GM18867 (cell line): ENCODE measurements around the gene PTPRCAP.
"Not testable (repeated sequence)": the region's sequence is repeated elsewhere in the genome, so short reads cannot be mapped to it uniquely, and the experiment has no call there.

Source experiments
- ATAC-seq: cut with Tn5 transposase; IDR thresholded peaks from one replicate; pipeline ENCODE4 v1.9.1; 2021; ENCODE audit warnings: mild to moderate bottlenecking, moderate library complexity; ENCODE audit not compliant: unreplicated experiment

Gene PTPRCAP

DNA sequence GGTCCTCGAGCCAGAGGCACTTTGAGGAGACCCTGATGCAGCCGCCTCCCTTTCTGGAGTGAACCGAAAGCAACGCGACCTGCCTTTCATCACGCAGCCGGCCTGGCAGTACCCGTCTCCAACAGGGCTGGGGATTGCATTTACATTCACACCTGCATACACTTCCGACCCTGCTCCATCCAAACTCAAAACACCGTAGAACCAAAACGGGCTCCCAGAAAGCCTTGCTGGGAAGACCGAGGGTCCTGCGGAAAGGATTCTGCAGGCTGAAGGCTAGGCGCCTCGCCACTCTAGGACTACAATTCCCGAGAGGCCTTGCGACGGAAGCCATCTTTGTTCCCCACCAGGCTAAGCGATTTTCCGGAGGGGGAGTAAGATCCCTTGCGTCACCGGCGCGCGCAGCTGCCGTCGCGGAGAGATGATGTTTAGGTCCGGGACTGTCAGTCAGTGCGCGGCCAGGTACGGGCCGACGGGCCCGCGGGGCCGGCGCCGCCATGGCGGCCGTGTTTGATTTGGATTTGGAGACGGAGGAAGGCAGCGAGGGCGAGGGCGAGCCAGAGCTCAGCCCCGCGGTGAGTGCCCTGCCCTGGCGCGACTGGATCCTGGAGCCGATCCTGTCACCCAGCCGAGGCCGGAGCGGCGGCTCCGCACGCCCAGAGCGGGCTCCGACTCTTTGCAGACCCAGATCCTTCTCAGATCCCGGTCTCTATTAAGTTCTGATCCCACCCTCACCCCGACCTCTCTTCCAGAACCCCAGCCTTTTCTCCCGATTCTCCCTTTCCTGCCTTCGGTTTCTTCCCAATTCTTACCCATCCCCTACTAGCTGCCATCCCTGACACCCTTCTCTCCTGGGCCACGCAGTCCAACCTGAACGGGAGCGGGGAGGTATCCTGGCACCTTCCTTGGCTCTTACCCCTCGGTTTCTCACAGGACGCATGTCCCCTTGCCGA, 9.2 kb downstream of the PTPRCAP start, which contains the start of gene RPS6KB2:
Gene RPS6KB2 (plus strand): TSS at position 443 of the 950 bp plus-strand sequence. CDS start 52 bp downstream, at position 495.
- peak; percentile 81 for ATAC-seq

DNA sequence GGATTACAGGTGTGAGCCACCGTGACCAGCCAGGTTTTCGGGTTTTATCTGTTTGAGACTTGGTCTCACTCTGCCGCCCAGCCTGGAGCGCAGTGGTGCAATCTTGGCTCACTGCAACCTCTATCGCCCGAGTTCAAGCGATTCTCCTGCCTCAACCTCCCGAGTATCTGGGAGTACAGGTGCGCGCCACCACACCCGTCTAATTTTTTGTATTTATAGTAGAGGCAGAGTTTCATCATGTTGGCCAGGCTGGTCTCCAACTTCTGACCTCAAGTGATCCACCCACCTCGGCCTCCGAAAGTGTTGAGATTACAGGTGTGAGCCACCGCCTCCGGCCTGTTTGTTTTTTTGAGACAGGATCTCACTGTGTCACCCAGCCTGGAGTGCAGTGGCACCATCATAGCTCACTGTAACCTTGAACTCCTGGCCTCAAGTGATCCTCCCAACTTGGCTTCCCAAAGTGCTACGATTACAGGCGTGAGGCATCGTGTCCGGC, 10.1 kb downstream of the PTPRCAP start:
- not testable (repeated sequence) for ATAC-seq

DNA sequence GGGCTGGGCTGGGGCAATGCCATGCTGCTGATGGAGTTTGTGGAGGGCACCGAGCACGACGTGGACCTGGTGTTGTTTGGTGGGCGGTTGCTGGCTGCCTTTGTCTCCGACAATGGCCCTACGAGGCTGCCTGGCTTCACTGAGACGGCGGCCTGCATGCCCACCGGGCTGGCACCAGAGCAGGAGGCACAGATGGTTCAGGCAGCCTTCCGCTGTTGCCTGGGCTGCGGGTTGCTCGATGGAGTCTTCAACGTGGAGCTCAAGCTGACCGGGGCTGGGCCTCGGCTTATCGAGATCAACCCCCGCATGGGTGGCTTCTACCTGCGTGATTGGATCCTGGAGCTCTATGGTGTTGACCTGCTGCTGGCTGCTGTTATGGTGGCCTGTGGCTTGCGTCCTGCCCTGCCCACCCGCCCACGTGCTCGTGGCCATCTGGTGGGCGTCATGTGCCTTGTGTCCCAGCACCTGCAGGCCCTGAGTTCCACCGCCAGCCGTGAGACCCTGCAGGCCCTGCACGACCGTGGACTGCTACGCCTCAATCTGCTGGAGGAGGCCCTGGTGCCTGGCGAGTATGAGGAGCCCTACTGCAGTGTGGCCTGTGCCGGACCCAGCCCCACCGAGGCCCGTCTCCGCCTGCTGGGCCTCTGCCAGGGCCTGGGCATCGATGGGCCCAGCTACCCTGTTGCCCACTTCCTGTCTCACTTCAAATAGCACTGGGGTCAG, 13.4 kb downstream of the PTPRCAP start:
- ATAC-seq = no peak

DNA sequence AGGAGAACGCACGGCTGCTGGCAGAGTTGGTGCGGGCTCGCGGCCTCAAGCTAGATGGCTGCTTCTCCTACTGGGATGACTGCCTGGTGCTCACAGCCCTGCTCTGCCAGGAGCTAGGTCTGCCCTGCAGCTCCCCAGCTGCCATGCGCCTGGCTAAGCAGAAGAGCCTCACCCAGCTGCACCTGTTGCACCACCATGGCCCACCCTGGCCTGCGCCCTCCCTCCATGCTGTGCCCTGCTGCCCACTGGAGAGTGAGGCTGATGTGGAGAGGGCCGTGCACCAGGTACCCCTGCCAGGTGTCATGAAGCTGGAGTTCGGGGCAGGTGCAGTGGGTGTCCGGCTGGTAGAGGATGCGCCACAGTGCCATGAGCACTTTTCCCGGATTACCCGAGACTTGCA, 14.0 kb downstream of the PTPRCAP start:
- ATAC-seq = no peak

DNA sequence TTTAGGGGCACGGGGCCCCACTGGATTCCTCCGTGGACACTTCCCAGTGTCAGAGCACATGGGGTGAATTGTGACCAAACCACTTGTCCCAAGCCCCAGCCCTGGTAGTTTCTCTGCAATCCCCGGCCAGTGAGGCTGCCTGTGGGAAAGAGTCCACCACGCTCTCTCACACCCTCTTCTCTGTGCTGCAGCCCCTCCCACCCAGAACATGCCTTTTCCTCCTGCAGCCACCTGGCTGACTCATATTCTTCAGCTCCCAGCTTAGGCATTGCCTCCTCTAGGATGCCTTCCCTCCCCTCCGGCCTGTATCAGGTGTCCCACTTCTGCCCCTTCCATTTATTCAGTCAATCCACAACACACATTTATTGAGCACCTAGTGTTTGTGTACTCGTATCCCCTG, 14.6 kb downstream of the PTPRCAP start:
- ATAC-seq = no peak

DNA sequence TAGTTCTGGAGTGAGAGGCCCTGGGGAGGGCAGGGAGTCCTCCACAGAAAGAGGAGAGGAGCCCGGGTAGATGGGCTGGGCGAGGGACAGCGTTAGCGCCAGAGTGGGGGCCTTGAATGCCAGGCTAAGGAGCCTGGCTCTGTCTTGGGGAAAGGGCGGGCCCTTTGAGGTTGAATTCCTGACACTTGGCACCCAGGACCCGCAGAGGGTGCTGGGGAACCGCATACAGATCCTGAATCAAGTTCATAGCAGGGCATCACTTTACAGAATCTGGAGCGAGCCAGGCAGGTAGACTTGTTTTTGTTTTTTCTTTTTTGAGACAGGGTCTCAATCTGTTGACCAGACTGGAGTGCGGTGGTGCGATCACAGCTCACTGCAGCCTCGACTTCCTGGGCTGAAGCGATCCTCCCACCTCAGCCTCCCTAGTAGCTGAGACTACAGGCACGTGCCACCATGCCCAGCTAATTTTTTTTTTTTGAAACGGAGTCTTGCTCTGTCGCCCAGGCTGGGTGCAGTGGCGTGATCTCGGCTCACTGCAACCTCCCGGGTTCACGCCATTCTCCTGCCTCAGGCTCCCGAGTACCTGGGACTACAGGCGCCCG, 16.0 kb downstream of the PTPRCAP start:
- ATAC-seq = no peak

DNA sequence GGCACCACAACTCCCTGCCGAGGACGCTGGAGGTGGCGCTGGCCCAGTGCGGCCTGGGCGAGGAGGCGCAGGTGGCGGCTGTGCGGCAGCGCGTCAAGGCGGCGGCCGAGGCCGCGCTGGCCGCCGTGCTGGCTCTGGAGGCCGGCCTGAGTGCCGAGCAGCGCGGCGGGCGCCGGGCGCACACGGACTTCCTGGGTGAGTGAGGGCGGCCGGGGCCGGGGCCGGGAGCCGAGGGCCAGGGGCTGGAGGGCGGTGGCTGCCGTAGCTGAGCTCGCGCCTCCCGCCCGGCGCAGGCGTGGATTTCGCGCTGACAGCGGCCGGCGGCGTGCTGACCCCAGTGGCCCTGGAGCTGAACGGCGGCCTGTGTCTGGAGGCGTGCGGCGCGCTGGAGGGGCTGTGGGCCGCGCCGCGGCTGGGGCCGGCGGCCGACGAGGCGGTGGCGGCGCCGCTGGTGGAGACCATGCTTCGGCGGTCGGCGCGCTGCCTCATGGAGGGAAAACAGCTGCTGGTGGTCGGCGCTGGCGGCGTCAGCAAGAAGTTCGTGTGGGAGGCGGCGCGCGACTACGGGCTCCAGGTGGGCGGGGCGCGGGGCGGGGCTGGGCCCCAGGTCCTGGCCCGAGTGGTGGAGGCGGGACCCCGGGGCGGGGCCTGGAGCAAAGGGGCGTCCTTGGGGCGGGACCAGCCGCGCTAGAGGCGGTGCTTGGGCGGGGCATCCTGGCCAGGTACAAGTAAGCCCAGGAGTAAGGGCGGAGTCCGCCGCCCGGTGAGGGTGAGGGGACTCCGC, 16.6 kb downstream of the PTPRCAP start:
- peak; percentile 83 for ATAC-seq

DNA sequence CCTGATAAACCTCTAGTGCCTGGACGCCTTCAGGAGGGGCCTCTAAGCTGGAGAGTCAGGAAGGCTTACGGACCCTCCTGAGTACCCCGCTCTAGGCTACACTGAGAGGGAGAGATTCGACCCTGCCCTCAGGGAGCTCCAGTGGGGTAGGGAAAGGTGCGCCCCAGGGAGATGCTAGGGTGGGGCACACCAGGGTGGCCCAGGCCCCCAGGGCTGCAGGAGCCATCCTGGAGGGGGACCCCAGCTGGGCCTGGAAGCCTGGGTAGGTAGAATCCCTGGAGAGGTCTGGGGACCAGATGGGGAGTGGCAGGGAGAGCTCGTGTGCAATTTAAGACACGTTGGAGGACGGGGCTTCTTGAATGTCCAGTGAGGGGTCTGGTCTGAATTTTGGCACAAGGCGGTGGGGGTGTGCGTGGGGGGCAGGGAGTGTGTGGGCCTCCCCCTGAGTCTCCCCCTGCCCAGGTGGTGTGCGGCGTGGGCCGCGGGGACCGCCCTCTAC, 17.3 kb downstream of the PTPRCAP start:
- no peak for ATAC-seq

DNA sequence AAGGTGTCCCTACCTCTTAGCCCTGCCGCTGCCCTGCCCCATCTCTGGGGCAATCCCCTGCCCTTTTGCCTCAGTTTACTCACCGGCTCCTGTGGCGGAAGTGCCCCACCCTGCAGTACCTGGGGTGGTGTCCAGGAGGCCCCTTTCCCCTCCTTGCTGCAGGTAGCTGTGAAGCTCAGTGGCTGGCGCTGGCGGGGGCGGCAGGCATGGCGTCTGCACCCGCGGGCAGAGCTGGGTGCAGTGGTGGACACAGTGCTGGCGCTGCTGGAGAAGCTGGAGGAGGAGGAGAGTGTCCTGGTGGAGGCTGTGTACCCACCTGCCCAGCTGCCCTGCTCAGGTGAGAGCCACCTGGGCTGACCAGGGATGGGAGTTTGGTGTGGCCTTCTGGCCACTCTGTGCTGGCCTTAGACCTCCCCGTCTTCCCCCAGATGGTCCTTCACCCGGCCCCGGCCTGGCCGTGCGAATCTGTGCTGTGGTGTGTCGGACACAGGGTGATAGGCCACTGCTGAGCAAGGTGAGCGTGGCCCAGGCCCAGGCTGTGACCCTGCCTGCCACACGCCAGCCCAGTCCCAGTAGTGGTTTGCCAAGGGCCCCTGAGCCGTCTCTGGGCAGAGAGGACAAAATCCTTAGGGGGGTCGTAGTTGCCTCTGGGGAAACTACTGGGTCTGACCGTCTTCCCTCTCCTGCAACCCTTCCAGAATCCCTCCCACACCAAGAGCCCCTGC, 18.0 kb downstream of the PTPRCAP start:
- ATAC-seq = no peak

DNA sequence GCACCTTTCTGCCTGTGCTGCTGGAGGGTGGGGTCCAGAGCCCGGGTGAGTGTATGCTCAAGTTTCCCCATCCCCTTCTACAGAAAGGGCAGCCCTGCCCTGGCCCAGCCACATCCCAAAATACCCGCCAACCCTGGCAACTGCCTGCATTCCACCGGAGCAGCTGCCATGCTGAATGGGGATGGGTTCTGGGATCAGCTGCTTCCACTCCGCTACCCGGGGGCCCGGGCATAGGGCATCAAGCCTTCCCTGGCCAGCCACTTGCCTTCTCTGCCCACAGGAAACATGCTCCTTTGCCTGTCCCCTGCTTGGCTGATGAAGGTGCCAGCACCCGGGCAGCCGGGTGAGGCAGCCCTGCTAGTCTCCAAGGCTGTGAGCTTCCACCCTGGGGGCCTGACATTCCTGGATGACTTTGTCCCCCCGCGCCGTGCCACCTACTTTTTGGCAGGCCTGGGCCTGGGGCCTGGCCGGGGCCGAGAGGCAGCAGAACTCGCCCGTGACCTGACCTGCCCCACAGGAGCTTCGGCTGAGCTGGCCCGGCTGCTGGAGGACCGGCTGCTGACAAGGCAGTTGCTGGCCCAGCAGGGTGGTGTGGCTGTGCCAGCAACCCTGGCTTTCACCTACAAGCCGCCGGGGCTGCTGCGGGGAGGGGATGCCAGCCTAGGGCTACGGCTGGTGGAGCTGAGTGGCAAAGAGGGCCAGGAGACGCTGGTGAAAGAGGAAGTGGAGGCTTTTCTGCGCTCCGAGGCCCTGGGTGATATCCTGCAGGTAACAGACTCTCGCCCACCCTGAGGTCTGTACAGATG, 18.8 kb downstream of the PTPRCAP start:
- ATAC-seq = no peak

DNA sequence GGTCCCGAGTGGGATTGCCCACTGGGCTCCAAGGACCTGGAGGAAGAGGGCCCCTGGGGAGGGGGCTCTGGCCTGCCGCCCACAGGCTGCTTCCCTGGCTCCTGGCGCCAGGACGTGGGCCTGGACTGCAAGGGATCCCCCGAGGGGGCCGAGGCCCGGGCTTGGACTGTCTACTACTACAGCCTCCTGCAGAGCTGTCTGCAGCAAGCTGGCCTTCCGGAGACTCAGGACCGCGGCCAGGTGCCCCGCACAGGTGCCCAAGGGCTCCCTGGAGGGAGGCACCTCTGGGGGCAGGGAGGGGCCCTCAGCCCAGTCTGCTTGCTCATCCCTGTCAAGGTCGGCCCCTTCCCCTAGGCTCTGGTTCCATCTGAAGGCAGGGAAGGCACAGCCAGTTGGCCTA, 20.1 kb downstream of the PTPRCAP start:
- ATAC-seq = no peak

DNA sequence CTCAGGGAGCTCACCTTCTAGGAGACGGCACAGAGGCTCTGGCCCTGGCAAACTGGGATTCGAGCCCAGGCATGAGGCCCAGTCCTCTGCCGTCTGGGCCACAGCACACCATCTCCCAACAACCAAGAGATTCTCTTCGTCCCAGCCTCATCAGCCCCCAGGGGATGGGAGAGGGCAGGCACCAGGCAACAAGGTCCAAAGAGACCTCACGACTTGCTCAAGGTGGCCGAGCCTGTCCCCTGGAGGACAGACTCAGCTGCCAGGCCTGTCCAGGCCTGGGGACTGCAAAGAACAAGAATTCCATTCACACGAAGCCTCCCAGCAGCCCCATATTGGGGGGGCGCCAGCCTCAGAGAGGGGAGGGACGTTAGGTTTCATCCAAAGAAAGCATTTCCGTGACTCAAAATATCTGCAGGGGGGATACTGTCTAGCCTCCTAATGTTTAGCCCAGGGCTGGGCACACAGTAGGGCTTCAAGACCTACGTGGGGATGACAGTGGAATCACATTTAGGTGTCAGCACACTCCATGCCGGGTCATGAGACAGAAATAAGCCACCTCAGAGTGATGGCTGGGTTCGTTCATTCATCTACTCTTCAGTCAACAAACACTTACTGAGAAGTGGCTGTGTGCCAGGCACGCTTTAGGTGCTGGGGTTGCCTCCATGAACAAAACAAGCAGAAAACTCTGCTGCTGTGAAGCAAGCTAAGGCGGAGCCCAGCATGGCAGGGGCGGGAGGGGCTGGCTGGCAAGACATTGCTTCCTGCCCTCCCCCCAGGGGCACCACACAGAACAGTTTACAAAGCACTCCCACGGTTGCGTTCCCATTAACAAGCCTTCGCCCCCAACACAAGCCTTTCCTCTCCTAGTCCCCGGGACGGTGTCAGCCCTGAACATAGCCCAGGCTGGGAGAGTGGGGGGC, 20.8 kb downstream of the PTPRCAP start:
- ATAC-seq = no peak

DNA sequence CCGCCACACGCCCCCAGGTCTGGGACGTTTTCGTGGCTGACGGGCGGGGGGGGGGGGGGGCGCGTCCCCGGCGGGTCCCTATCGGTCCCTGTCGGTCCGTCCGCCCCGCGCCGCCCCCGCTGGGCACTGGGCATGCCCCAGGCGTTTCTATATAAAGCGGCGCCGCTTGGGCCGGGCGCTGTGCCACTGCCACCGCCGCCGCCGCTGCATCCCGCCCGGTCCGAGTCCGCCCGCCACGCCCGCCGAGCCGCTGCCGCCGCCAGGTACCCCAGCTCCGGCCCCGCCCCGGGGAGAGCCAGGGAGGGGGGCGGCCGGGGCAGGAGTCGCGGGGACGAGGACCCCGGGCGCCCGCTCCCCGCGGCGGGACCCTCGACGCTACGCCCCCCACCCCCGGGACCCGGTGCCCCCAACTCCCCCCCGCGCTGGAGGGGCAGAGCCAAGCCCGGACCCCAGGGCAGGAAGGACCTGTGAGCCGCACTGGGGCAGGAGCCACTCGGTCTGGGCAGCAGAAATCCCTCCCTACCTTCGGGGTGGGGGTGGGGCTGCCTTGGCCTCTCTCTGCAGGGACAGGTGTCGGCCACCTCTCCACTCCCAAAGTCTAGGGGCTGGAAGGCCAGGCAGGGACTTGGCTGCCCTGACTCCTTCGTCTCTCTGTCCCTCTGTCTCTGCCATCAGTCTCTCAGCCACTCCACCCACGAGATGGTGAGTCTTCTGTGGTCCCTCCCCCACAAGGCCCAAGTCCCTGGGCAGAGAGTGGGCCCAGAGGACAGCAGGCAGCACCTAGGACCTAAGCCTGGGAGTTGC, 21.8 kb downstream of the PTPRCAP start, which contains the start of gene CARNS1:
Gene CARNS1 (plus strand): TSS at position 178 of the 804 bp plus-strand sequence. CDS start 522 bp downstream, at position 700.
- no peak for ATAC-seq

DNA sequence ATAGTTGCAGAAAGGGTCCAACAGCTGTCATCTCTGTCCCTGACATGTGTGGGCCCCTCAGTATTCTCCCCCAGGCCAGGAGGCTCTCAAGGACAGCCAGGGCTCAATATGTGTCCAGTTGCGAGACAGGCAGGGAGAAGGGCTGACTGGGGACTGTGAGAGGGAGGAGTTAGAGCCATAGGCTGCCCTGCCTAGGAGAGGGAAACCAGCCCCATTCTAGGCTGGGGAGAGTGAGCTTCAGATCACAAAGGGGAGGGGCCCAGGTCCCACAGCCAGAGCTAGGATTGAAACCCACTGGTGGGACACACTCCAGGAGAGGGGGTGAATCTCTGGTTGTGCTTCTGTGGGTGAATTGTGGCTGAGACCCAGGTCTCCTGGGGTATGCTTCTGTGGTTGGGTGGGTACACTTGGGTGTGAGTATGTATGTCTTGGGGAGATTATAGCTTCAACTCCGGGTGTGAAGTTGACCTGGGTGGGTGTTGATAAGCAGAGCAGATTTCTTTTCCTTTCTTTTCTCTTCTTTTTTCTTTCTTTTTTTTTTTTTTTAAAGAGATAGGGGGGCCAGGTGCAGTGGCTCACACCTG, 24.1 kb downstream of the PTPRCAP start:
- ATAC-seq = no peak

DNA sequence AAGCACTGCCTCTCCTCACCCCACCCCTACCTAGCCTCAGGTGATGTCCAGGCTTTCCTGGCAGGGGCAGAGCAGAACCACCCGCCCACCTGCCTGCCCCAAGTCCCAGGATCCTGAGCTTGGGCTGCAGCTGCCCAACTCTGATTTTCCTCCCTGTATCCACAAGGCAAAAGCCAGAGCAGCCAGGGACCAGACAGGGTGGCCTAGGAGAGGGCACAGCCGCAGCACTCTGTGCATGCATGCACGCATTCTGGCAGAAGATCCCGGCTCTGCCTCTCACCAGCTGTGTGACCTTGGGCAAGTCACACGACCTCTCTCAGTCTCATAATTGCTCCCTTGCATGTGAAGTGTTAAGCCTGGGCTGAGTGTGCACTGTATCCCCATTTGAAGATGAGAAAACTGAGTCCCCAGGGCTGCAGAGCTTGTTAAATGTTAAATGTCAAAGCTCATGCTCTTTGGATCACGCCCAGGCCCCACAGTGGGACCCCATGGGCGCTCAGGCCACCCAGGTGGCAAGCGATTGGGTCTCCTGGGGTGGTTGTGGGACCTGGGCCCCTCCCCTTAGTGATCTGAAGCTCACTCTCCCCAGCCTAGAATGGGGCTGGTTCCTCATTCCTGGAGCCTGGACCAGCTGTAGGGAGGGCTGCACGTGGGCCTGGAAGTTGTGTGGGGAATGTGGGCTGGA, 24.8 kb downstream of the PTPRCAP start:
- ATAC-seq = no peak

DNA sequence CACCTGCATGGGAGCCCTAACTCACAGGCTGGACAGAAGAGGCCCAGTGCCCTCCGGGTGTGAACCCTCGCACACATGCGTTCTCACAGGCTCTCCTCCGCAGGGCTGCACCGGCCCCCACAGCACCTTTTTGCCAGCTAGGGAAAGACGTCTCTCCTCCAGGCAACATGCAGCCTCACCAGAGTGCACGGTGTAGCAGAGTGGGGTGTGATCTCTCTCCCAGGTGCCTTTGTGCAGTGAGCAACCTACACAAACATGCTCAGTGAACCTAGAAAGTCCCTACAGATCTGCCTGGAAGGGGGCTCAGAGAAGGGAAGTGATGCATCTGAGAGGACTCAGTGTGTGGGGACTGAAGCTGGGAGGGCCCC, 25.7 kb downstream of the PTPRCAP start:
- ATAC-seq = no peak
